K562 (cell line): ENCODE measurements around the gene FAM53B. TPM values are rescaled to one million over a fixed set of nuclear protein-coding genes. Genes with fewer than 3 reads are reported as not detected.

ENCODE experiments used
- CBX3 ChIP-seq, 2 experiments: IDR thresholded peaks; 1 replicate in 1 of 2; 2 replicates in 1 of 2; pipeline ENCODE4 v1.6.1; 2012; ENCODE audit warnings: inconsistent platforms in 2 of 2, low read length in 2 of 2, borderline replicate concordance in 1 of 2, control low read depth in 1 of 2
- DDX20 ChIP-seq: fragments of 450-650 bp; IDR thresholded peaks from 2 replicates; pipeline ENCODE4 v1.6.1; 2016; ENCODE audit warnings: missing genetic modification characterization, low read depth, mild to moderate bottlenecking, missing compliant biosample characterization, moderate library complexity
- HSF4 ChIP-seq: fragments of 250-450 bp; sonication (Bioruptor Pico); IDR thresholded peaks from 2 replicates; pipeline ENCODE4 v2.1.2; 2022; ENCODE audit warnings: mild to moderate bottlenecking, moderate library complexity, borderline replicate concordance
- TFAP4 ChIP-seq: sonication (generic); formaldehyde crosslinking; IDR thresholded peaks from 2 replicates; pipeline ENCODE4 v1.8.0; 2022; ENCODE audit warnings: missing genetic modification reagents, mild to moderate bottlenecking, moderate library complexity, borderline replicate concordance
- ZBTB2 ChIP-seq: fragments of 450-650 bp; IDR thresholded peaks from 2 replicates; pipeline ENCODE4 v1.6.1; 2016; ENCODE audit warnings: antibody characterized with exemption
- ZNF589 ChIP-seq: fragments of 200-800 bp; sonication (Bioruptor generic); IDR thresholded peaks from 2 replicates; pipeline ENCODE4 v1.6.1; 2016; ENCODE audit warnings: low read depth, missing genetic modification characterization, missing compliant biosample characterization
- polyA plus RNA-seq, 8 experiments: library from polyadenylated mRNA; depleted of rRNA in 4 of 8; stranded (reverse) in 5 of 8; unstranded in 3 of 8; fragments of >200 nt; fragmentation: Nextera tagmentation in 2 of 8; fragmentation: Illumina TruSeq in 1 of 8; extraction: Ambion mirVana in 2 of 8; extraction: Trizol in 1 of 8; gene quantifications; 2 replicates each; pipeline versions ENCODE4 v1.2.1 to v1.2.3, GENCODE V29; 2011 to 2014; ENCODE audit warnings: inconsistent platforms in 1 of 8, missing spikeins in 1 of 8
- total RNA-seq, 7 experiments: library from RNA; depleted of rRNA in 6 of 7; stranded (reverse); fragments of >200 nt in 6 of 7; fragmentation: Illumina TruSeq in 2 of 7; extraction: Trizol in 2 of 7; gene quantifications; 2 replicates each; pipeline versions ENCODE4 v1.2.1 to v1.2.3, GENCODE V29; 2011 to 2021; ENCODE audit warnings: low replicate concordance in 1 of 7
- TF ChIP-seq, protein P1 (sequence below): fragments of 450-650 bp; IDR thresholded peaks from 2 replicates; pipeline ENCODE4 v1.6.1; 2016; ENCODE audit warnings: mild to moderate bottlenecking, moderate library complexity

FAM53B gene
- total and polyA plus RNA-seq, 9 of the 15 experiments (the other 6 are each of a cell fraction or from before 2014, with no cell fraction given): 0.03 to 16.5 (median 5.0) TPM

DNA sequence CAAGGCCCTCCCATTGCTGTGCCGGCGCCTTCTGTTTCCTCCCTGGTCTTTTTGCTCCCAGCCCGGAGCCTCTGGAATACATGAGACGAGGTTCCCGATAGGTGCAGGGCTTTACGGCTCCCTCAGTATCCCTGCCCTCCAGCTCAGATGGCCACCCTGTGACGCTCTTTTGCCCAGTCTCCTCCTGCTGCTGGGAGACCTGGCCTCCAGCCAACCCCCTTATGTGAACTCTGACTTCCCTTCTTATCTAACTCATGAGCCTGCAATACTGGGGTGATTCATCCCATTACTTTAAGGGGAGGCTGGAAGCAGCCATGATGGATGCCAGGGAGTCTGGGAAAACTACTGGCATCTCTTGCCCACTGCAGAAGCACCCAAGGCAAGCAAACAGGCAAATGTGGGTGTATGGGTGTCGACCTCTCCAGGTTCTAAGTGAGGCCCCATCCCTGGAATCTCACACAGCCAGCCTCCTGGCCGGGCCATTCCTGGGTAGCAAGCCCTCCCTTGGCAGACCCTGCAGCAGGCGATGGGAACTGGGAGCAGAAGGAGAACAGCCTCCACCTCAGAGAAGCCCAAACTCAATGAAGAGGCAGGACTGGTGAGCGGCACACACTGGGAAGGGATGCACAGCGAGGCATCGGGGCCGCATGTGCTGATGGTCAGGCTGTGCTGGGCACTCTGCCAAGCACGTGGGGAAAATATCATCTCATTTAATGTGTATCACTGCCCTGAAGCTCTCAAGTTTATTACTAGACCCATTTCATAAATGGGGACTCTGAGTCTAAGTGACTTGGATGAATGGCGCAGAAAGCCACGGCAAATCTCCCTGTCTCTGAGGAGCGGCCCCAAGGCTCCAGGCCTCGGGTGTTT is 97.5 kb downstream of the FAM53B start (continued):
- TF ChIP-seq, protein P1, sequence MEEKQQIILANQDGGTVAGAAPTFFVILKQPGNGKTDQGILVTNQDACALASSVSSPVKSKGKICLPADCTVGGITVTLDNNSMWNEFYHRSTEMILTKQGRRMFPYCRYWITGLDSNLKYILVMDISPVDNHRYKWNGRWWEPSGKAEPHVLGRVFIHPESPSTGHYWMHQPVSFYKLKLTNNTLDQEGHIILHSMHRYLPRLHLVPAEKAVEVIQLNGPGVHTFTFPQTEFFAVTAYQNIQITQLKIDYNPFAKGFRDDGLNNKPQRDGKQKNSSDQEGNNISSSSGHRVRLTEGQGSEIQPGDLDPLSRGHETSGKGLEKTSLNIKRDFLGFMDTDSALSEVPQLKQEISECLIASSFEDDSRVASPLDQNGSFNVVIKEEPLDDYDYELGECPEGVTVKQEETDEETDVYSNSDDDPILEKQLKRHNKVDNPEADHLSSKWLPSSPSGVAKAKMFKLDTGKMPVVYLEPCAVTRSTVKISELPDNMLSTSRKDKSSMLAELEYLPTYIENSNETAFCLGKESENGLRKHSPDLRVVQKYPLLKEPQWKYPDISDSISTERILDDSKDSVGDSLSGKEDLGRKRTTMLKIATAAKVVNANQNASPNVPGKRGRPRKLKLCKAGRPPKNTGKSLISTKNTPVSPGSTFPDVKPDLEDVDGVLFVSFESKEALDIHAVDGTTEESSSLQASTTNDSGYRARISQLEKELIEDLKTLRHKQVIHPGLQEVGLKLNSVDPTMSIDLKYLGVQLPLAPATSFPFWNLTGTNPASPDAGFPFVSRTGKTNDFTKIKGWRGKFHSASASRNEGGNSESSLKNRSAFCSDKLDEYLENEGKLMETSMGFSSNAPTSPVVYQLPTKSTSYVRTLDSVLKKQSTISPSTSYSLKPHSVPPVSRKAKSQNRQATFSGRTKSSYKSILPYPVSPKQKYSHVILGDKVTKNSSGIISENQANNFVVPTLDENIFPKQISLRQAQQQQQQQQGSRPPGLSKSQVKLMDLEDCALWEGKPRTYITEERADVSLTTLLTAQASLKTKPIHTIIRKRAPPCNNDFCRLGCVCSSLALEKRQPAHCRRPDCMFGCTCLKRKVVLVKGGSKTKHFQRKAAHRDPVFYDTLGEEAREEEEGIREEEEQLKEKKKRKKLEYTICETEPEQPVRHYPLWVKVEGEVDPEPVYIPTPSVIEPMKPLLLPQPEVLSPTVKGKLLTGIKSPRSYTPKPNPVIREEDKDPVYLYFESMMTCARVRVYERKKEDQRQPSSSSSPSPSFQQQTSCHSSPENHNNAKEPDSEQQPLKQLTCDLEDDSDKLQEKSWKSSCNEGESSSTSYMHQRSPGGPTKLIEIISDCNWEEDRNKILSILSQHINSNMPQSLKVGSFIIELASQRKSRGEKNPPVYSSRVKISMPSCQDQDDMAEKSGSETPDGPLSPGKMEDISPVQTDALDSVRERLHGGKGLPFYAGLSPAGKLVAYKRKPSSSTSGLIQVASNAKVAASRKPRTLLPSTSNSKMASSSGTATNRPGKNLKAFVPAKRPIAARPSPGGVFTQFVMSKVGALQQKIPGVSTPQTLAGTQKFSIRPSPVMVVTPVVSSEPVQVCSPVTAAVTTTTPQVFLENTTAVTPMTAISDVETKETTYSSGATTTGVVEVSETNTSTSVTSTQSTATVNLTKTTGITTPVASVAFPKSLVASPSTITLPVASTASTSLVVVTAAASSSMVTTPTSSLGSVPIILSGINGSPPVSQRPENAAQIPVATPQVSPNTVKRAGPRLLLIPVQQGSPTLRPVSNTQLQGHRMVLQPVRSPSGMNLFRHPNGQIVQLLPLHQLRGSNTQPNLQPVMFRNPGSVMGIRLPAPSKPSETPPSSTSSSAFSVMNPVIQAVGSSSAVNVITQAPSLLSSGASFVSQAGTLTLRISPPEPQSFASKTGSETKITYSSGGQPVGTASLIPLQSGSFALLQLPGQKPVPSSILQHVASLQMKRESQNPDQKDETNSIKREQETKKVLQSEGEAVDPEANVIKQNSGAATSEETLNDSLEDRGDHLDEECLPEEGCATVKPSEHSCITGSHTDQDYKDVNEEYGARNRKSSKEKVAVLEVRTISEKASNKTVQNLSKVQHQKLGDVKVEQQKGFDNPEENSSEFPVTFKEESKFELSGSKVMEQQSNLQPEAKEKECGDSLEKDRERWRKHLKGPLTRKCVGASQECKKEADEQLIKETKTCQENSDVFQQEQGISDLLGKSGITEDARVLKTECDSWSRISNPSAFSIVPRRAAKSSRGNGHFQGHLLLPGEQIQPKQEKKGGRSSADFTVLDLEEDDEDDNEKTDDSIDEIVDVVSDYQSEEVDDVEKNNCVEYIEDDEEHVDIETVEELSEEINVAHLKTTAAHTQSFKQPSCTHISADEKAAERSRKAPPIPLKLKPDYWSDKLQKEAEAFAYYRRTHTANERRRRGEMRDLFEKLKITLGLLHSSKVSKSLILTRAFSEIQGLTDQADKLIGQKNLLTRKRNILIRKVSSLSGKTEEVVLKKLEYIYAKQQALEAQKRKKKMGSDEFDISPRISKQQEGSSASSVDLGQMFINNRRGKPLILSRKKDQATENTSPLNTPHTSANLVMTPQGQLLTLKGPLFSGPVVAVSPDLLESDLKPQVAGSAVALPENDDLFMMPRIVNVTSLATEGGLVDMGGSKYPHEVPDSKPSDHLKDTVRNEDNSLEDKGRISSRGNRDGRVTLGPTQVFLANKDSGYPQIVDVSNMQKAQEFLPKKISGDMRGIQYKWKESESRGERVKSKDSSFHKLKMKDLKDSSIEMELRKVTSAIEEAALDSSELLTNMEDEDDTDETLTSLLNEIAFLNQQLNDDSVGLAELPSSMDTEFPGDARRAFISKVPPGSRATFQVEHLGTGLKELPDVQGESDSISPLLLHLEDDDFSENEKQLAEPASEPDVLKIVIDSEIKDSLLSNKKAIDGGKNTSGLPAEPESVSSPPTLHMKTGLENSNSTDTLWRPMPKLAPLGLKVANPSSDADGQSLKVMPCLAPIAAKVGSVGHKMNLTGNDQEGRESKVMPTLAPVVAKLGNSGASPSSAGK: no peak
- TF ChIP-seq ZBTB2 (0 out of 2 replicates have a peak, but pooled peaks have one; percentile 19), CBX3 (IDR thresholded peaks at IDR 0.05; ENCODE audit: borderline replicate concordance in 1 of 2, low read length in 2 of 2) (no peak), ZNF589 (peak; percentile 73), DDX20 (tag) (no peak), HSF4 (CRISPR knock-in tag) (no peak), TFAP4 (CRISPR knock-in tag) (peak; percentile 34; the same call in 1 of the 2 replicates)
